ENCODE measurements around the gene TM9SF1. TPM values are rescaled to one million over a fixed set of nuclear protein-coding genes. Genes with fewer than 3 reads are reported as not detected.
"Not testable (repeated sequence)": the region's sequence is repeated elsewhere in the genome, so short reads cannot be mapped to it uniquely, and the experiment has no call there.

Gene TM9SF1
- total RNA-seq, 1 donor from 2014 or later = 40.8 TPM

DNA sequence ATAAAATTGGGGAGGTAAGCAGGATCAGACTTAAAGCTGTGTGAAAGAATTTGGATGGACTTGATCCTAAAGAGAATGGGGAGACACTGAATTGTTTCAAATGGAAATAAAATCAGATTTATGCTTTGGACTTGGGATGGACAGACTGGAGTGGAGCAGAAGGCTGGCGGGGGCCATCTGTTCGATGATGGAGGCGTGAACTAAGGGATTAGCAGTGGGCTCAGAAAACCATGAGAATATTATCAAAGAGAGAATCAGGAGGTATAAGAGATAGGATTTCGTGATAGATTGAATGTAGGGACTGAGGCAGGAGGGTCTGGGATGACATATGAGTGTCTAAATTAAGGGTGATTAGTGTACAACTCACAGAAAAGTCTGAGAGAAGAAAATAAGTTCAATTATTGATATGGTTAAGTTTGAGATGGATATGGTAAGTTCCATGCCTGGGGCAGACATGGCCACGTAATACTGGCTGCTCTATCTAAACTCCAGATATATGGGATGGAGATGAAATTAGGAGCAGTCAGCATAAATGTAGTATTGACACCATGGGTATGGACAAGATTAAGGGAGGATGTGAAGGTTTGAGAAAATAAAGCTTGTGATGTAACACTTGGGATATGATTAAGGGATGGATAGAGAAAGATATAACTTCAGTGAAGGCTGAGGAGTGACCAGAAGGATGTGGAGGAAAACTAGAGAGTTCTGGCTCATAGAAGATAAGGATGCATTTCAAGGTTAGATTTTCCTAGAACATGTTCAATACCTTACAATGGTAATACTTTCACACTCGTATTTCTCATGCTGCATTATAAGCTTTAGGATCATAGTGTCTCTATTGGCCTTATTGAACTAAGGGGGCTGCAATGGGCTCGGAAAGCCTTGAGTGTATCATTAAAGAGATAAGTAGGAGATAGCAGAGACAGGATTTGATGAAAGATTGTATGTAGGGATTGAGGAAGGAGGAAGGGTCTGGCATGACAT, 9.2 kb upstream of the TM9SF1 start:
- ATAC-seq (no peak), DNase-seq (ENCODE audit: low spot score) (no peak)
- intact Hi-C loops (cut with DNase I) = no loop called here

DNA sequence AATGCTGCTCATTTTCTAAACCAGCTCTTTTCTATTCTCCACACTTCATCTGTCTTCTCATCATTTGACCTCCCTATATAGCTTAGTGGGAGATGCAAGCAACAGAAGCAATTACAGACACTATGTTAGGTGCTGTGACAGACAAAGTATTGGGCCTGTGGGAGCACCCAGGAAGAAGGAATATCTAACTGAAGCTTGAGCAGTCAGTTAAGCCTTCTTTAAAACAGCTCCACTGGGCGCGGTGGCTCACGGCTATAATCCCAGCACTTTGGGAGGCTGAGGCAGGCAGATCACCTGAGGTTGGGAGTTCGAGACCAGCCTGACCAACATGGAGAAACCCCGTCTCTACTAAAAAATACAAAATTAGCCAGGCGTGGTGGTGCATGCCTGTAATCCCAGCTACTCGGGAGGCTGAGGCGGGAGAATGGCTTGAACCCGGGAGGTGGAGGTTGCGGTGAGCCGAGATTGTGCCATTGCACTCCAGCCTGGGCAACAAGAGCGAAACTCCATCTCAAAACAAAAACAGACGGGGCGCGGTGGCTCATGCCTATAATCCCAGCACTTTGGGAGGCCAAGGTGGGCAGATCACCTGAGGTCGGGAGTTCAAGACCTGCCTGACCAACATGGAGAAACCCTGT, 8.1 kb upstream of the TM9SF1 start:
- intact Hi-C loops (cut with DNase I); ATAC-seq; DNase-seq (ENCODE audit: low spot score): not testable (repeated sequence)

DNA sequence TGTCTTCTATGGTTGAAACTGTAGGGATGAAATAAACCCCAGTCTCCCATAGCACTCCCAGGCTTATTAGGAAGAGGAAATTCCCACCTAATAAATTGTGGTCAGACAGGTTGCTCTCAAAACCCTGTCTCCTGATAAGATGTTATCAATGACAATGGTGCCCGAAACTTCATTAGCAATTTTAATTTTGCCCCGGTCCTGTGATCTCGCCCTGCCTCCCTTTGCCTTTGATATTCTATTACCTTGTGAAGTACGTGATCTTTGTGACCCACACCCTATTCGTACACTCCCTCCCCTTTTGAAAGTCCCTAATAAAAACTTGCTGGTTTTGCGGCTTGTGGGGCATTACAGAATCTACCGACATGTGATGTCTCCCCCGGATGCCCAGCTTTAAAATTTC, 7.3 kb upstream of the TM9SF1 start:
- ATAC-seq; DNase-seq (ENCODE audit: low spot score); intact Hi-C loops (cut with DNase I): not testable (repeated sequence)

DNA sequence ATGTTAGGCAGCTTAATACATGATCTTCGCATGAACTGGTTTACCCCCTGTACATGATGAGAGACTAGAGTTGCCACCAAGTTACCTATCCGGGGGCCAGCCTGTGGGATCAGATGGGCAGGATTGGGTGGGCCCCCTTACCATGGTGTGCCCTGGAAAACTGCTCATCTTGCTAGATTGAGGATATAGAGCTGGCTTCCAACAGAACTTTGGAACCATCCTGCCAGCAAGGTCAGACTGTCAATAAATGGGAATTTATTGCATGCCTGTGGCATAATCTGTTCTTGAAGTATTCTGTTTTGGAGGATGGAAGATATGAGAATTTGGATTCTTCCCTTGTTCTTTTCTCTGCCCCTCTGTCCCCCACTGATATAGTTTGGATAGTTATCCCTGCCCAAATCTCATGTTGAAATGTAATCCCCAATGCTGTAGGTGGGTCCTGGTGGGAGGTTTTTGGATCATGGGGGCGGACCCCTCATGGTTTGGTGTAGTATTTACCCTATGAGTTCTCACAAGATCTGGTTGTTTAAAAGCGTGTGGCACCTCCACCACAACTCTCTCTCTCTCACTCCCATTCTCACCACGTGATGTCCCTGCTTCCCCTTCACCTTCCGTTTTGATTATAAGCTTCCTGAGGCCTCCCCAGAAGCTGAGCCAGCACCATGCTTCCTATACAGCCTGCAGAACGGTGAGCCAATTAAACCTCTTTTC, 3.7 kb upstream of the TM9SF1 start:
- ATAC-seq (no peak), DNase-seq (ENCODE audit: low spot score) (no peak)
- intact Hi-C loops (cut with DNase I) = no loop called here

DNA sequence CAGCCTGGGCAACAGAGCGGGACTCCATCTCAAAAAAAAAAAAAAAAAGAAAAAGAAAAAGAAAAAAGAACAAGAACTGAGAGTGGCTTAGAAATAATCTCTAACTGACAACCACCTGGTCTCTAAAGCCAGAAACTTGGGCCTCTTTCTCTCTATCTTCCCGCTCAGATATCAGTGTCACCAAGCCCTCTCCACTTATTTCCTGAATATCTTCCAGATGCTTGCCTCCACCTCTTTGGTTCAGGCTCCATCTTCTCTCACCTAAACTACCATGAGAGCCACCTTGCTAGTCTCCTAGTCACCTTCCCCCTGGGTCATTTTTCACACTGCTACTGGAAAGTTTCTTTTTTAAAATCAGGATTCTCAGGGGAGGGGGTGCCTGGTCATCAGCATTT, 1.8 kb upstream of the TM9SF1 start:
- intact Hi-C loops (cut with DNase I) = no loop called here
- ATAC-seq (no peak), DNase-seq (ENCODE audit: low spot score) (no peak)

DNA sequence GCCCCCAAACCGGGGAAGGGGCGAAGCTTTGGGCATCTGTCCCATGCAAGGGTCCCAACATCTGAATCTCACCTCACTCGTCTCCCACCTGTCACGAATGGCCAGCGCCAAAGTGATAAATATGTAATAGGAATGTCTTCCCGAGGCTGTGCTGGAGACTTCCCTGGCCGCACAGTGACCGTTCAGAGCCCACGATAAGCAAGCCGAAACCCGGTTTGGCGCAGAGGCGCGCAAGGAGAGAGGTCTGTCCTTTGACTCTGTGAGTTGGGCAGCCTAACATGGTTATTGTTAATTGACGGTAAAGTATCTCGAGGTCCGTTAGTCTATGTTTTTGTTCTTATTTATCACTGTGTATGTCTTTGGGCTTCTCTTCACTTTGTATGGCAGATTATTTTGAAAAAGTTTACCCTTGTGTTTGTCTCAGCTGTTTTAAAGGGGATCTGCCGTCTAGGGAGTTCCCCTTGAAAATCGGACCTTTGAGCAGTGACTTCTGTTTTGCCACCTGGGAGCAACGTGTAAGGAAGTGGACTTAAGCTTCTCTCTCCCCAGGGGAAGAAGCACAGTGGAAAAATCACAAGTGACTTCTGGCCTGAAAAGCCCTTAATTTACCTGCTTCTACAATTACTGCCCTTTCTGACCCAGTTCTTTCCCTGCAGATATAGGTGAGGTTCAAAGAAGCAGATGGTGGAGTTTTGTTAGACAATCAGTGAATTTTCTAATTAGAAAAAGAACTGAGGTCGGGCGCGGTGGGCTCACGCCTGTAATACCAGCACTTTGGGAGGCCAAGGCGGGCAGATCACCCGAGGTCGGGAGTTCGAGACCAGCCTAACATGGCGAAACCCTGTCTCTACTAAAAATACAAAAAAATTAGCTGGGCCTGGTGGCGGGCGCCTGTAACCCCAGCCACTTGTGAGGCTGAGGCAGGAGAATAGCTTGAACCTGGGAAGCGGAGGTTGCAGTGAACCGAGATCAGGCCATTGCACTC, 1.1 kb upstream of the TM9SF1 start:
- peak; percentile 54 for ATAC-seq
- intact Hi-C loops (cut with DNase I) = no loop called here
- no peak for DNase-seq (ENCODE audit: low spot score)

DNA sequence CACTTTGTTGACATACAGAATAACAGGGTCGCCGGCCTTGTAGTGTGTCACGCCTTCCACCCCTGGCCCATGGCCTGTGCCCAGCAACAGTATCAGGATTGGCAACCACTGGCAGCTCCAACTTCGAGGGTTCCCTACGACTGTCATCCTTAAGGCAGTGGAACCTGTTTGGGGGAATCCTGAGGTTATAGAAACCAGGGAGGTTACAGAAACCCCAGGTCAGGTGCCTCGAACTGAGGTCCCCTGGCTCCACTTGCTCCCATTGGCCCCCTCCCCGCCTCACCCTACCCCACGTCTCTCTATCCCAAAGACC, 412 bp downstream of the TM9SF1 start:
- DNase-seq (ENCODE audit: low spot score) = no peak
- intact Hi-C loops (cut with DNase I) = no loop called here
- peak; percentile 1 for ATAC-seq

DNA sequence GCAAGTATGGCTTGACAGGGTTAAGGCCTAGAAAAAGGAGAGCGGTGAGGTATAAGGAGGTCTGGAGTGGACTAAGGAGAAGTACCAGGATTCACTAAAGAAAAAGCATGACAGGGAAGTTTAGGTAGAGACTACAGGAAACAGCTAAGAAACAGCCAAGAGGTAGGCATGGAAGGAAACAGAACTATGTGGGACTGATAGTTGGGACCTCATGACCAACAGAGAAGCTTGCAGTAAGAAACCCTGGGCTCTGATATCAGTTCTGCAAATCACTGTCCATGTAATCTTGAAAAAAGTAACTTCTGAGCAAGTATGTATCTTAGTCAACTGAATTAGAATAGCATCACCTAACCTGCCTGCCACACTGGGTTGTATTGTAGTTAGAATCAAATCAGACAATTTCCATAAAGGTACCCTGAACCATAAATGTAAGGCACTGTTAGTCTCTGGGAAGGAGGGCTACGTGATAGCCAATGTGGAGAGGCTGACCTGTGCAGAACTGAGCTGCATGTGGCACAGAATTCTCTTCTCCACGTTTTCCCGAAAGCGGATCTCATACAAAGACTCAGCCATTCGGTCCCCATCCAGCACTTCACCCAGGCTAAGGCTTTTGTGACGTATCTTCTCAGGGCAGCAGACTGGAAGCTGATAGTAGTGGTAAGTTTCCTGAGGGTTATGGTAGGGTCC, 912 bp downstream of the TM9SF1 start:
- ATAC-seq (no peak), DNase-seq (ENCODE audit: low spot score) (no peak)
- intact Hi-C loops (cut with DNase I) = no loop called here

DNA sequence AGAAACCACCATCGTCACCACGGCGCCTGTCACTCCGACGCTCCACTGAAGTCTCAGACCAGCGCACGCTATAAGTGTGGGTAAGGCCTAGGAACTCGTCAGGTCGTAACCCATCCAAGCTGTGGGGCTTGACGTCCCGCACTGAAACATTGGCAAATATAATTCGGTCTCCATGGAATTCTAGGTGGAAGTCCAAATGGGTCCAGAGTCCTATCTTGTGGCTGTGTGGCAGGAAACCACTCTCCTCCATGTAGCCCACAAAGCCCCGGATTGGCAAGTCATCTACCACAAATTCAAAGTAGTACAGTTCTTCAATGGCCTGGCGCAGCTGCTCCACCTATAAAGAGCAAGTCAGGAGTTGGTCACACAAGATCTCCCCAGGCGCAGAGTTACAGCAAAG, 2.3 kb downstream of the TM9SF1 start:
- ATAC-seq (no peak), DNase-seq (ENCODE audit: low spot score) (no peak)
- intact Hi-C loops (cut with DNase I) = no loop called here

DNA sequence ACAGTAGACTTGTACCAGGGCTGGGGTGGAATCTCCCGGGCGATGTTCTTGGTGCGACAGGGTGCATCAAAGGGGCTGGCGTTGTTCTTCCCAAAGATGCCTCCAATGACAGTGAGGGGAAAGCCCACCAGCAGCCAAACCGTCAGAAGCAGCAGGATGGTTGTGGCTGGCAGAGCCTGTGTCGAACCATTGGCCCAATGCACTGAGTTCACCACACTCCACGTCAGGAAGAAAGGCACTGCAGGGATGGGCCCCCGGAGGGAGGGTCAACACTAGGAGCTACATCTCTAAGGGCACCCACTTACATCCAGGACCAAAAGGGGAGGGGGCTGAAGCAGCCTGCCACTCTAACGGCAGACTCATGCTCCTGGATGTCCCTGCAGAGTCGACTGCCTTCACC, 4.8 kb downstream of the TM9SF1 start:
- ATAC-seq (no peak), DNase-seq (ENCODE audit: low spot score) (no peak)
- intact Hi-C loops (cut with DNase I) = no loop called here

DNA sequence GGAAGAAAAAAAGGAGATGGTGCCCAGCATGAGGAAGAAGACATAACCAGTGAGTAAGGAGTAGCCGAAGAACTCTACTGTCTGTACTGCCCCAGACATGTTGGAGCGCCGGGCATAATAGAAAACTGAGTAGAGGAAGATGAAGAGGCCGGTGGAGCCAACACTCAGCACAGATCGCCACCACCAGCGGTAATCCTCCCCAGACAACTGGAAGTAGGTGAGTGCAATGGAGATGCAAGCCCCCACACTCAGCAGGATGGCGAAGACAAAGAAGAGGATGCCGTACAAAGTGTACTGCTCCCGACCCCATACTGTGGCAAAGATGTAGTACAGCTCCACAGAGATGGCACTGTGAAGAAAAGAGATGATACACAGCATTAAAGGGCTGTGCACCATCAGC, 5.8 kb downstream of the TM9SF1 start:
- ATAC-seq = no peak
- intact Hi-C loops (cut with DNase I) = no loop called here
- no peak for DNase-seq (ENCODE audit: low spot score)

DNA sequence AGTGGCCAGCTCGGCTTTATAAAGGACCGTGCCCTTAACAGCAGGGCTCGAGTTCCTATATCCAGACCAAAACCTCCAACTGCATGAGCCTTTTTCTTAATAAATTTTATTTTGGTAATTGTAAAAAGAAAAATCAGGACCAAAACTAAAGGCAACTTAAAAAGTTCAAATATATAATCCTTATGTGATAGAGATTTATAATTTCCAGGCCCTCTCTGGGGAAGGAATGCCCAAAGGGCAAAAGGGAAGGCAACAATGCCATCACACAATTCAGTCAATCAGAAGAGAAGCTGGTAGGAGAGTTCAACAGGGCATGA, 6.2 kb downstream of the TM9SF1 start:
- ATAC-seq (no peak), DNase-seq (ENCODE audit: low spot score) (no peak)
- intact Hi-C loops (cut with DNase I) = no loop called here

DNA sequence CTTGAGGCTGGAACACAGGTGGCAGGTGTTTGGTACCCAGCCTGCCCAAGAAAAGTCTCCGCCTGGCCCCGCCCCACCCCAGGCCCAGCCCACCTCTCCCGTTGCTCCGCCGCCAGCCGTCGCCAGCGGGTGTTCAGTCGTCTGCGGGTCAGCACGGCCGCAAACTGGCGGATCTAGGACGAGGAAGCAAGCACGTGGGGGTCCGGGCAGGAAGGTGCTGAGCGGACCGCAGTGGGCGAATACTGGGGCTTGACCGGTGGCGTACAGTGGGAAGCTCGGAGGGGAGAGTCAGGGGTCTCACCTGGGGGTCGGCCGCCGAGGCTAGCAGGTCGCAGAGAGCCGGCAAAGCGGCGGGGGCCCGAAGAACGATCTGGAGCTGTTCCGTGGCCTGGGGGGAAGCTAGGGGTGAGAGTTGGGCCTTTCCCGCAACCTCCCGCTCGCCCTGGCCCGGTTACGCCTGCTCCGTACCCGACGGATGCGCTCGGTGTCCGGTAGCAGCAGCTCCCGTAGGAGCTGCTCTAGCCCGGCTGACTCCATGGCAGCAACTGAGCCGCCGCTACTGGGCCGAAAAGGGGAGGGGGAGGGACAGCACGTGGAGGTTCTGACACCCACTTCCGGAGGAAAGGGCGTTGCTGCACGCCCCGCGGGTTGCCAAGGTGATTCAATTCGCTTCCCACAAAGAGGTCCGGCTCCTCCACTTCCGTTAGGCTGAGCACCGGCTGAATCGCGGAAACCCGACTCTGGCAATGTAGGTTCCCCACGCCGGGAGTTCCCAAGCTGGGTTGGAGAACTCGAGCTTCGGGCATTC, 6.8 kb downstream of the TM9SF1 start, which contains the start of gene IPO4:
IPO4 (minus strand) TSS at position 566 of the 808 bp plus-strand sequence; CDS start at position 537, 29 bp downstream.
- DNase-seq (ENCODE audit: low spot score) (peak; percentile 96), ATAC-seq (peak; percentile 97)
- intact Hi-C loops (cut with DNase I) = no loop called here

DNA sequence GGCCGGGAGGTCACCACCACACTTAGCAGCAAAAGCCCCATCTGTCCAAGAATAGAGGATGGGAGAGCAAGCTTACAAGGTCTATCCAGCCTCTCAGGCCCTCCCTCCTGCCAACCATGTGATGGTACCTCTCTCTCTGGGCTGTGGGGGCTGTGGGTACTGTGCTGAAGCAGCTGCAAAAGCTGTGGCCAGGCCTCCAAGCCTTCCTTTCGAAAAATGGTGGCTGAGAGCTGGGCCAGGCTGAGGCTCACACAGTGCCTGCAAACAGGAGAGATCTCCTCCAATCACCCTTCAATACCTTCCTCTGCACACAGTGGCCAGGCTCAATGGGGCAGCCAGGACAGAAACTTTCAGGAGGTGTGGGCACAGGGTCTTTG, 7.7 kb downstream of the TM9SF1 start:
- no peak for DNase-seq (ENCODE audit: low spot score)
- intact Hi-C loops (cut with DNase I) = no loop called here
- ATAC-seq = no peak

DNA sequence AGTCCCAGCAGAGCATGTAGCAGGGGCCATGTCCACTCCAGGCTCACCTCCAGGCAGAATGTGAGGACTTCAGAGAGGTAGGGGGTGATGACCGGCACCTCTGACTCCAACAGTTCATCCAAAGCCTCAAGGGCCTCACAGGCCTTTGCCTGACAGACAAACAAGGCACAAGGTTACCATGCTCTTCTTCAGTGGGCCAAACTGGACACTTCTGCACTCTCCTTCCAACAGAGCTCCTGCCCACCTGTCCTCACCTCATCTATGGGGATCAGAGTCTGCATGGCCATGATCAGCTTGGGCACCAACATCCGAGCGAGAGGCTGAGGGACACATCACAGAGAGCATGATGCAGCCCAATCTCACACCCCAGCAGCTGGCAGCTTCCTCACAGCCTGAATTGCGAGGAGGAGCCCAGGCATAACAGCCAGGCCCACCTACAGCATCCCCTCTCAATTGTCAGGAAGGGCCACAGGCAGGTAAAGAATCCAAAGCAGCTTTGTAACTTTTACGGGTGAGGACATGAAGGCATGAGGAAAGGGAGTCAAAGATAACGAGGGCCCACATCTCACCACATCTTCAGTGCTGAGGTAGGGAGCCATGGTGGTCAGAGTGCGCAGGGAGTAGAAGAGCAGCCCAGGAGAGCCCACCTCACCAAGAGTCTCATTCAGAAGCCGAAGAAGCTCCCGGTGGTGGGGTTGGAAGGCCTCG, 8.3 kb downstream of the TM9SF1 start:
- intact Hi-C loops (cut with DNase I) = no loop called here
- no peak for DNase-seq (ENCODE audit: low spot score)
- no peak for ATAC-seq

DNA sequence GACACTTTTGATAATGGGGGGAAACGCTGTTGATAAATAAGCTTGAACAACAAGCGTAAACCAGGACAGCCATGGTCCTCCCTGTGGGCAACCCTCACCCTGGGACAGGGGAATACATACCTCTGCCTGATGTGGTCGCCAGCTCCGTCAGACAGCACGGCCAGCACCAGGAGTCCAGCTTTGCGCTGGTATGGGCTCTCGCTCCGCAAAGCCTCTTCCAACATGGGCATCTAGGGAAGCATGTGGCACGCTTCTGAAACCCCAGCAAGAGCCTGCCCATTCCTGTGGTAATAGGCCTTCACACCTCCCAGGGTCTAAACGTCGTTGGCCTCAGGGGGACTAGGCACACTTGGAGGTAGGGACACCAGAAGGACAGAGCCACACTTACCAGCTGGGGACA, 9.5 kb downstream of the TM9SF1 start:
- DNase-seq (ENCODE audit: low spot score) = no peak
- ATAC-seq = no peak
- intact Hi-C loops (cut with DNase I) = no loop called here

DNA sequence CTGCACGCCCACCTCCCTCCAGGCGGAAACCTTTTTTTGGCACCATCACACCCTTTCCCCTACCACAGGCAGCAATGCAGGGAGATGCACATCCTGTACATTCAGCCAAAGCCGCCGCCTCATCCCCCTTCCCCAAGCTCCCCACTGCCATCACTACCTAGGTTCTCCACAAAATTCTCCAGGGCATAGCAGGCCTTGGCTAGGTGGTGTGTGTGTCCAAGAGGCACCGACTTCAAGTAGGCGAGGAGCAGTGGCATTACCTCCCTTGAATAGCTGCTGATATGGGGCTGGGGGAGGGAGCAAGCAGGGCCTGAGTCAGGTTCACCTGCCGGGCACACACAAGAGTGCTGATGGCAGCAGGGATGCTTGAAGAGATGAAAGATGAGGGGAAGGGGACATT, 10.2 kb downstream of the TM9SF1 start:
- no peak for ATAC-seq
- intact Hi-C loops (cut with DNase I) = no loop called here

More for the DNA sequence above, 10.2 kb downstream of the TM9SF1 start:
- DNase-seq (ENCODE audit: low spot score) = no peak
